ENCODE results near the gene ASF1B. TPM values are rescaled to one million over a fixed set of nuclear protein-coding genes. Genes with fewer than 3 reads are reported as not detected.

Gene ASF1B
- total and polyA plus RNA-seq, 2 experiments from 2014 or later, result 21.8 to 27.5 TPM

DNA sequence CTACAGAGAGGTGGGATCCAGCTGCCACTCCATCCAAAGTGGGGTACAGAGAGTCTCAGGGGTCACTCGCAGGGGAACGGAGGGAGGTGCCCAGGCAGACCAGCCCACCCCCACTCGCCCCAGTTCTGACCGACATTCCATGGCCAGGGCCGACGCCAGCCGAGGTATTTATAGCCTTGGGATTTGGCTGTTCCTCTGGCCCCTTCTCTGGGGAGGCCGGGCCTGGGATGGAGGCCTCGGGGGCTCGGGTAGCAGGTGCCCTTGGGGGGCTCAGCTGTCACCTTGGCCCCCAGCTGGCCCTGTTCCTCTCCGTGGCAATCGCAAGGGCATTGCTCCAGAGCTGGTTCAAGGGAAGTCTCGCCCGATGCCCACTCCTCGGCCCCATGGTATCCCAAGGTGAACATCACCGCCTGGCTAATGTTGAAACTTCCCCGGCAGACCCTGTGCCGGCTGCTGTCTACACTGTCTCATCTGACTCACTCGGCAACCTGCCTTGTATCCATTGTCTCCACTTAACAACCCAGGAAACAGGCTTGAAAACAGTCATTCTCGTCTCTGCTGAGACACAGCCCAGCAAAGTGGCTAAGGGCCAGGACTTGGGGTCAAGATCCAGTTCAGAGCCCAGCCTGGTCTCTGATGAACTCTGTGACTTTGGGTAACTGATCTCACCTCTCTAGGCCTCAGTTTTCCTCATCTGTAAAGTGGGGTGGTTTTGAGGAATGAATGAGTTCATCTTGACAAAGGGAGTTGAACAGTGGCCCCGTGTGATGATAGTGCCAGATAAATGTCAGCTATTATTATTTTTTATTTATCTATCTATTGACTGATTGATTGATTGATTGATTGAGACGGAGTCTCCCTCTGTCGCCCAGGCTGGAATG lies 28.6 kb downstream of the ASF1B start:
- H3K4me1 ChIP-seq (ENCODE audit: low read depth), result peaks cover 7% of the 10 kb centered on the region
- no peaks in the 10 kb centered on the region for H3K27me3 ChIP-seq
- H3K4me3 ChIP-seq, result no peak overlapping the region
- H3K27ac ChIP-seq, result peak overlapping the region; percentile 75
- no peak for TF ChIP-seq CTCF (IDR thresholded peaks at IDR 0.05; ENCODE audit: low read depth, low read length)
- no peaks in the 10 kb centered on the region for H3K9me3 ChIP-seq (ENCODE audit: low read depth)
- peaks cover 11% of the 10 kb centered on the region for H3K36me3 ChIP-seq
- peak in 1 of 2 donors; percentile 44 for DNase-seq (ENCODE audit: low read depth in 1 of 2, low spot score in 1 of 2)

DNA sequence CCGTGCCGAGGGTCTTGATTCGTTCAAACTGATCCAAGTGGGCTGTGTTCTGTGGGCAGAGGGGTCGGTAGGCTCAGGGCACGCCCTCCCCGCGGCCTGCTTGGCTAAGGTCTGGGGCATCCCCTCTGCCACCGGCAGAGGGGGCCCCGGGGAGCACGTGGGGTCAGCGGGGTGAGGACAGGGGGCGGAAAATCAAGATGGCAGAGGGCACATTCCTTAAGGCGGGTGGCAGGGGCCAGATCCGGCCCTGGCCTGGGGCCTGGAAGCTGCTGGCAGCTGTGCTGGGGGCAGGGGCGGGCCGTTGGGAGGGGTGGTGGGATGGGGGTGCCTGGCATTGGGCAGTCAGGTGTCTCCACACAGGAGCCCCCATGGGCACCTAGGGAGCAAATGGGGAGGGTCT lies 29.5 kb downstream of the ASF1B start:
- Histone ChIP-seq H3K27ac (no peak overlapping the region), H3K9me3 (ENCODE audit: low read depth) (no peaks in the 10 kb centered on the region), H3K4me3 (no peak overlapping the region), H3K36me3 (peaks cover 18% of the 10 kb centered on the region), H3K27me3 (no peaks in the 10 kb centered on the region), H3K4me1 (ENCODE audit: low read depth) (no peaks in the 10 kb centered on the region)
- TF ChIP-seq CTCF (IDR thresholded peaks at IDR 0.05; ENCODE audit: low read depth, low read length), result no peak
- no peak for DNase-seq (ENCODE audit: low read depth in 1 of 2, low spot score in 1 of 2)

DNA sequence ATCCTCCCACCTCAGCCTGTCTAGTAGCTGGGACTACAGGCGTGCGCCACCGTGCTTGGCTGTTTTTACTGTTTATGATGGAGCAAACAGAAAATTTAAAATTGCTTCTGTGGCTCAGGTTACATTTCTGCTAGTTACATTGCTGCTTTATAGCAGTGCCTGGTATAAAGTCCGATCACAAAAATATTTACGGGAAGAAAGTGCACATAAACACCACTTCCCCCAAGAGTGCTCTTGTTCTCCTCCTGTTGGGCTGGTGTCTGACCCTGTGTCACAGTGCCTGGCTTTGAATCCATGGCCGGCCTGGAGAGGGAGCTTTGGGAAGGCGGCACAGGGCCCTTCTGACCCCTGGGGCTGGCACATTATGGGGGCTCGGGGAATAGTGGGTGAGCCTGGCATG lies 30.7 kb downstream of the ASF1B start:
- DNase-seq (ENCODE audit: low read depth in 1 of 2, low spot score in 1 of 2), result no peak
- no peaks in the 10 kb centered on the region for H3K9me3 ChIP-seq (ENCODE audit: low read depth)
- no peak overlapping the region for H3K27ac ChIP-seq
- H3K4me1 ChIP-seq (ENCODE audit: low read depth), result no peaks in the 10 kb centered on the region
- no peak for TF ChIP-seq CTCF (IDR thresholded peaks at IDR 0.05; ENCODE audit: low read depth, low read length)
- no peak overlapping the region for H3K4me3 ChIP-seq
- peaks cover 26% of the 10 kb centered on the region for H3K36me3 ChIP-seq
- no peaks in the 10 kb centered on the region for H3K27me3 ChIP-seq

DNA sequence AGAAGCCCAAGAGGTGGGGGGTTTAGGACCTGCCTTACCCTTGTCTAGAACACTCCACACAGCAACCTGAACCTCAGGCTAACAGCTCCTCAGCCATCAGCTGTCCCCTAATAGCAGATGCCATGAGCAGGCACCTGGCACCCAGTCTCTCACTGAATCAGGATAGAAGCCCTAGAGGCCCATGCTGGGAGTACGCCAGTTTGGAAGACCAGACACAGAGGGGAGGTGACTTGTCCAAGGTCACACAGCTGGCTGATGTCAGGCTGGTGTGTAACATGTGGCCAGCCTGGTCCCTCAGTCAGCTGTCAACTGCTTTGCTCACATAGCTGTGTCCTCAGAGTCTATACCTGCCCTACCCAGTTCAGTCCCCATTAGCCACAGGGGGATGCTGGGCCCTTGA lies 33.1 kb downstream of the ASF1B start:
- no peak overlapping the region for H3K4me3 ChIP-seq

DNA sequence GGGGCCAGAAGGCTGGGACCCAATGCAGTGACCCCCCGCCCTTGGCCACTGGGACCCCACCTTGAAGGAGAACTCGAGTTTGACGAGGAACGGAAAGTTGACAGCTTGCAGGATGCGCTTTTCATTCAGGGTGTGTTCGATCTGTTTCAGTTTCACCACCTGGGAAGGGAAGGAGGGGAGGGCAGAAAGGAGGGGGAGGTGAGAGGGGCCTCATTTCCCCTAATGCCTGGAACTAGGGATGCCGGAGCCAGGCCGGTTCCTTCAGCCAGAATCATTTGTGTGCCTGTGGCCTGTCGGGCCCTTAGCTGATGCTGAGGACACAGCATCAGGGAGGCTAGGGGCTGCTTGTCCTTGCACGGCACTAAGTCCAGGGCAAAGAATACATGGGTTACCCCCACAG lies 33.6 kb downstream of the ASF1B start:
- Histone ChIP-seq H3K4me3 (no peak overlapping the region), H3K36me3 (peaks cover 28% of the 10 kb centered on the region), H3K9me3 (ENCODE audit: low read depth) (no peaks in the 10 kb centered on the region), H3K27ac (no peak overlapping the region), H3K27me3 (no peaks in the 10 kb centered on the region), H3K4me1 (ENCODE audit: low read depth) (no peaks in the 10 kb centered on the region)
- DNase-seq (ENCODE audit: low read depth in 1 of 2, low spot score in 1 of 2), result no peak
- no peak for TF ChIP-seq CTCF (IDR thresholded peaks at IDR 0.05; ENCODE audit: low read depth, low read length)

More for the DNA sequence above, 33.1 kb downstream of the ASF1B start:
- no peaks in the 10 kb centered on the region for H3K9me3 ChIP-seq (ENCODE audit: low read depth)
- H3K27ac ChIP-seq, result no peak overlapping the region
- DNase-seq (ENCODE audit: low read depth in 1 of 2, low spot score in 1 of 2), result no peak
- H3K36me3 ChIP-seq, result peaks cover 28% of the 10 kb centered on the region
- H3K4me1 ChIP-seq (ENCODE audit: low read depth), result no peaks in the 10 kb centered on the region
- no peak for TF ChIP-seq CTCF (IDR thresholded peaks at IDR 0.05; ENCODE audit: low read depth, low read length)
- no peaks in the 10 kb centered on the region for H3K27me3 ChIP-seq

Data from cardiac muscle cell (in vitro differentiated cells and primary cell).